ENCODE results near the gene PIK3C2G.

The PIK3C2G gene

DNA sequence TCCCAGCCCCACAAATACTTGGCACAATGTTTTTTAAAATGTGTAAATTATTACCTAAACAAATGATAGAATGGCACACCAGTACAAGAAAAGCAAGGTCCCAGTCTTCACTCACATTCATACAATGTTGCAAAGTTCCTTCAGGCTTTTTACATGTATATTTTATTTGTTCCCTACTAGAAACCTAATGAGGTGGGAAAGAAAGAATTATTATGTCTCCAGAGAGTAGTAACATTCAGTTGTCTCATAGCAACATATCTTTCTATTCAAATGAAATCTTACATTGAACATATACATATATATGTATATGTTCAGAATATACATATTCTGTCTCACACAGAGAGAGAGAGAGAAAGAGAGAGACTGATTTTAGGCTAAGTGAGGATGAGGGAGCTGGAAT lies 391.3 kb downstream of the PIK3C2G start:
- no peak for DNase-seq (ENCODE audit: low read depth in 1 of 2, low spot score in 1 of 2)
- Histone ChIP-seq H3K4me3 (replicated peaks; ENCODE audit: insufficient read depth, low read length) (no peak overlapping the region), H3K27ac (replicated peaks) (no peak overlapping the region), H3K27me3 (ENCODE audit: insufficient read depth, poor library complexity, severe bottlenecking) (no peaks in the 10 kb centered on the region)
- TF ChIP-seq POLR2AphosphoS5 (IDR thresholded peaks at IDR 0.05; ENCODE audit: low read depth): no peak
- TF ChIP-seq, protein P1, sequence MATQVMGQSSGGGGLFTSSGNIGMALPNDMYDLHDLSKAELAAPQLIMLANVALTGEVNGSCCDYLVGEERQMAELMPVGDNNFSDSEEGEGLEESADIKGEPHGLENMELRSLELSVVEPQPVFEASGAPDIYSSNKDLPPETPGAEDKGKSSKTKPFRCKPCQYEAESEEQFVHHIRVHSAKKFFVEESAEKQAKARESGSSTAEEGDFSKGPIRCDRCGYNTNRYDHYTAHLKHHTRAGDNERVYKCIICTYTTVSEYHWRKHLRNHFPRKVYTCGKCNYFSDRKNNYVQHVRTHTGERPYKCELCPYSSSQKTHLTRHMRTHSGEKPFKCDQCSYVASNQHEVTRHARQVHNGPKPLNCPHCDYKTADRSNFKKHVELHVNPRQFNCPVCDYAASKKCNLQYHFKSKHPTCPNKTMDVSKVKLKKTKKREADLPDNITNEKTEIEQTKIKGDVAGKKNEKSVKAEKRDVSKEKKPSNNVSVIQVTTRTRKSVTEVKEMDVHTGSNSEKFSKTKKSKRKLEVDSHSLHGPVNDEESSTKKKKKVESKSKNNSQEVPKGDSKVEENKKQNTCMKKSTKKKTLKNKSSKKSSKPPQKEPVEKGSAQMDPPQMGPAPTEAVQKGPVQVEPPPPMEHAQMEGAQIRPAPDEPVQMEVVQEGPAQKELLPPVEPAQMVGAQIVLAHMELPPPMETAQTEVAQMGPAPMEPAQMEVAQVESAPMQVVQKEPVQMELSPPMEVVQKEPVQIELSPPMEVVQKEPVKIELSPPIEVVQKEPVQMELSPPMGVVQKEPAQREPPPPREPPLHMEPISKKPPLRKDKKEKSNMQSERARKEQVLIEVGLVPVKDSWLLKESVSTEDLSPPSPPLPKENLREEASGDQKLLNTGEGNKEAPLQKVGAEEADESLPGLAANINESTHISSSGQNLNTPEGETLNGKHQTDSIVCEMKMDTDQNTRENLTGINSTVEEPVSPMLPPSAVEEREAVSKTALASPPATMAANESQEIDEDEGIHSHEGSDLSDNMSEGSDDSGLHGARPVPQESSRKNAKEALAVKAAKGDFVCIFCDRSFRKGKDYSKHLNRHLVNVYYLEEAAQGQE (IDR thresholded peaks at IDR 0.05; ENCODE audit: insufficient replicate concordance, low read depth): no peak
- no peak for TF ChIP-seq GABPA (IDR thresholded peaks at IDR 0.05; ENCODE audit: low read depth)
- TF ChIP-seq SPI1 (IDR thresholded peaks at IDR 0.05; ENCODE audit: borderline replicate concordance, low read depth): no peak
- TF ChIP-seq, protein P2, sequence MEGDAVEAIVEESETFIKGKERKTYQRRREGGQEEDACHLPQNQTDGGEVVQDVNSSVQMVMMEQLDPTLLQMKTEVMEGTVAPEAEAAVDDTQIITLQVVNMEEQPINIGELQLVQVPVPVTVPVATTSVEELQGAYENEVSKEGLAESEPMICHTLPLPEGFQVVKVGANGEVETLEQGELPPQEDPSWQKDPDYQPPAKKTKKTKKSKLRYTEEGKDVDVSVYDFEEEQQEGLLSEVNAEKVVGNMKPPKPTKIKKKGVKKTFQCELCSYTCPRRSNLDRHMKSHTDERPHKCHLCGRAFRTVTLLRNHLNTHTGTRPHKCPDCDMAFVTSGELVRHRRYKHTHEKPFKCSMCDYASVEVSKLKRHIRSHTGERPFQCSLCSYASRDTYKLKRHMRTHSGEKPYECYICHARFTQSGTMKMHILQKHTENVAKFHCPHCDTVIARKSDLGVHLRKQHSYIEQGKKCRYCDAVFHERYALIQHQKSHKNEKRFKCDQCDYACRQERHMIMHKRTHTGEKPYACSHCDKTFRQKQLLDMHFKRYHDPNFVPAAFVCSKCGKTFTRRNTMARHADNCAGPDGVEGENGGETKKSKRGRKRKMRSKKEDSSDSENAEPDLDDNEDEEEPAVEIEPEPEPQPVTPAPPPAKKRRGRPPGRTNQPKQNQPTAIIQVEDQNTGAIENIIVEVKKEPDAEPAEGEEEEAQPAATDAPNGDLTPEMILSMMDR (IDR thresholded peaks at IDR 0.05; ENCODE audit: insufficient read depth, low read length): no peak

DNA sequence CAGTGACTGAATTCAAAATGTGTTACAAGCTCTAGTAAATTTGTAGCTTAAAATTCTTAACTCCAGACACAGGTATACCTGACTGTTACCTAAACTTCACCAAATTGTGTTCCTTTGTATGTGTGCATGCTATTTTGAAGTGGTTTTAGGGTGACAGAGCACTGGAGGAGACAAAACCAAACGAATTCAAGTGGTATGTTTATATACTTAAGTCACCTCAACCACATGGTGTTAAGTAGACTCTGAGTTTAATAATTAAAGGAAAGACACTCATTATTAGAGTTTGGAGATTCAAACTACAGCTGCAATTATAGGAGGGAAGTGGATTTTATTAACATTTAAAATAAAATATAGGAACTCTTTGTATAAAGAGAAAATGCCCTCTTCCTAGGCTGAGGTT lies 392.1 kb downstream of the PIK3C2G start:
- no peak overlapping the region for H3K27ac ChIP-seq (replicated peaks)
- DNase-seq (ENCODE audit: low read depth in 1 of 2, low spot score in 1 of 2): no peak
- no peaks in the 10 kb centered on the region for H3K27me3 ChIP-seq (ENCODE audit: insufficient read depth, poor library complexity, severe bottlenecking)
- TF ChIP-seq, protein P2 (IDR thresholded peaks at IDR 0.05; ENCODE audit: insufficient read depth, low read length): no peak
- no peak for TF ChIP-seq SPI1 (IDR thresholded peaks at IDR 0.05; ENCODE audit: borderline replicate concordance, low read depth)
- no peak overlapping the region for H3K4me3 ChIP-seq (replicated peaks; ENCODE audit: insufficient read depth, low read length)

DNA sequence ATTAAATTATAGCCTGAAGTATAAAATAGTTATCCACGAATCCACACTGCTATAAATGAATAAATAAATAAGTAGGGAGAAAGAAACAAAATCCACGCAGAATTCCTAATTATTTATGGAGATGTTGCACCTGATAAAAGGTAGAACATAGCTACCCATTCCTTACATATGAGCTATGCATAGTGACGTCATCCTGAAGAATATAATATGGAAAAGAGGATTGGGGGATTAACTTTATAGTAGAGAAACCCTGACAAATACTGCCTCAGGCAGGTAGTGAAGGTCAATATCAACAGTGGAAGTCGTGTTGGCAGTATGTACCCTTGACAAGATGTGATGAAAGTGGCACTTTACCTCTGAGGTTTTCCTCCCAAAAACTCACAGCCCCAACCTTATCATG lies 394.0 kb downstream of the PIK3C2G start:
- no peak overlapping the region for H3K27ac ChIP-seq (replicated peaks)
- TF ChIP-seq, protein P2 (IDR thresholded peaks at IDR 0.05; ENCODE audit: insufficient read depth, low read length): no peak
- TF ChIP-seq, protein P1 (IDR thresholded peaks at IDR 0.05; ENCODE audit: insufficient replicate concordance, low read depth): no peak
- TF ChIP-seq GABPA (IDR thresholded peaks at IDR 0.05; ENCODE audit: low read depth) (no peak), POLR2AphosphoS5 (IDR thresholded peaks at IDR 0.05; ENCODE audit: low read depth) (no peak), SPI1 (IDR thresholded peaks at IDR 0.05; ENCODE audit: borderline replicate concordance, low read depth) (no peak)
- no peak for DNase-seq (ENCODE audit: low read depth in 1 of 2, low spot score in 1 of 2)
- no peaks in the 10 kb centered on the region for H3K27me3 ChIP-seq (ENCODE audit: insufficient read depth, poor library complexity, severe bottlenecking)
- no peak overlapping the region for H3K4me3 ChIP-seq (replicated peaks; ENCODE audit: insufficient read depth, low read length)

DNA sequence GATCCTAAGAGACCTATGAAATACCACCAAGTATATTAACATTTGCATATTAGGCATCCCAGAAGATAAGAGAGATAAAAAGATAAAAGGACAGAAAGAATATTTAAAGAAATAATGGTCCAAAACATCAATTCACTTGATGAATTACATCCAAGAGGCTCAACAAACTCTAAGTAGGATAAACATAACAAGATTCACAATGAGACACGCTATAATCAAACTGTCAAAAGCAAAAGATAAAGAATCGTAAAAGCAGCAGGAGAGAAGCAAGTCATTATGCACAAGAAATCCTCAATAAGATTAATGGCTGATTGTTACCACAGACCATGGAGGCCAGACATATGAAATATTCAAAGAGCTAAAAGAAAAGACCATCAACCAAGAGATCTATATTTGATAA lies 396.9 kb downstream of the PIK3C2G start:
- H3K4me3 ChIP-seq (replicated peaks; ENCODE audit: insufficient read depth, low read length): no peak overlapping the region
- TF ChIP-seq, protein P1 (IDR thresholded peaks at IDR 0.05; ENCODE audit: insufficient replicate concordance, low read depth): no peak
- TF ChIP-seq, protein P2 (IDR thresholded peaks at IDR 0.05; ENCODE audit: insufficient read depth, low read length): no peak
- TF ChIP-seq SPI1 (IDR thresholded peaks at IDR 0.05; ENCODE audit: borderline replicate concordance, low read depth): no peak
- TF ChIP-seq GABPA (IDR thresholded peaks at IDR 0.05; ENCODE audit: low read depth): no peak
- no peak for TF ChIP-seq POLR2AphosphoS5 (IDR thresholded peaks at IDR 0.05; ENCODE audit: low read depth)
- no peak overlapping the region for H3K27ac ChIP-seq (replicated peaks)
- H3K27me3 ChIP-seq (ENCODE audit: insufficient read depth, poor library complexity, severe bottlenecking): no peaks in the 10 kb centered on the region
- DNase-seq (ENCODE audit: low read depth in 1 of 2, low spot score in 1 of 2): no peak

All from HL-60 (cell line).